ENCODE results near the gene GRIN1.

The GRIN1 gene

DNA sequence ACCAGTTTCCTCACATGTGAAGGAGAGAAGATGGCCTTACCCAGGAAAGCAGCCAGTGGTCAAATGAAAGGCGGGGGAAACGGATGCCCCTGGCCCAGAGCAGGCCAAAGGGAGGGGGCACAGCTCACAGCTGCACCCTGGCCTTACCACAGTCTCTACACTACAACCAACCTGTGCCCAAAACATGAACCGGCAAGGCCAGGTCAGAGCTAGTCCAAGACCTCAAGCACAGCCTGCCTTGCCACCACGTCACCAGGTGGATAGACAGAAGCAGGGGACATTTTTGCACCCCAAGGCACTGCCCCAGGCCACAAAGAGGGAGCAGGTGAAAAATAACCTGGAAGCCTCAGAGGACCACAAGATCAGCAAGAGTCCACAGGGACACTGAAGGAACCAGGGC lies 4.5 kb downstream of the GRIN1 start:
- TF ChIP-seq POLR2A (IDR thresholded peaks at IDR 0.05; ENCODE audit: low read length) (no peak), GATA1 (IDR thresholded peaks at IDR 0.05; ENCODE audit: low read depth, low read length) (no peak)
- no peak for DNase-seq

DNA sequence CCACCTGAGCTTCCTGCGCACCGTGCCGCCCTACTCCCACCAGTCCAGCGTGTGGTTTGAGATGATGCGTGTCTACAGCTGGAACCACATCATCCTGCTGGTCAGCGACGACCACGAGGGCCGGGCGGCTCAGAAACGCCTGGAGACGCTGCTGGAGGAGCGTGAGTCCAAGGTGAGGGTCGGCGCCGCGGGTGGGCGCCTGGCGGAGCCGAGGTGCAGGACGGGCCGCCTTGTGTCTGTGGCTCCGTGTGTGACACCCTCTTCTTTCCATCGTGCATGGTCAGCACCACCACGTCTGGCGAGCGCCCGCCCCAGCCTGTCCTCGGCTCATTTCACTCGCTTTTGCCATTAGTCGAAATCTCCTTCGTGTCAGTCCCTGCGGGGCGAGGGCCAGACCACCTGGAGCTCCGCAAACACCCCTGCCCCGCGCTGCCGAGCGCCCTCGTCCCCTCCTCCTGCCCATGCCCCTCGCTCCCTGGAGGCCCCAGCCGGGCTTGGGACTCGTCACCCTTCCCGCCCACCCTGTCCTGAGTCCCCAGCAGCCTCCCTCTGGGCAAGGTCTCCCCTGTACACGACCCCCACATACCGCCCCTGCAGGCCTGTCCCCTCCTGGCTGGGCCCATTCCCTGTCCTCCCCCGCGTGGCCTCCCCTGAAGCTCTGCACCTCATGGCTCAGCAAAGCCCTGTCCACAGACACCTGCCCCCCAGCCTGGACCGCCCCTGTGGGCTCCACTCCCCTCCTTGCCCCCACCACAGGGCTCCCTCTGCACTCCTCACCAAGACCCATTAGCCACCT lies 7.0 kb downstream of the GRIN1 start:
- TF ChIP-seq GATA1 (IDR thresholded peaks at IDR 0.05; ENCODE audit: low read depth, low read length): no peak
- no peak for TF ChIP-seq POLR2A (IDR thresholded peaks at IDR 0.05; ENCODE audit: low read length)
- no peak for DNase-seq

- no peak for DNase-seq
- no peak for TF ChIP-seq POLR2A (IDR thresholded peaks at IDR 0.05; ENCODE audit: low read length)
- no peak for TF ChIP-seq GATA1 (IDR thresholded peaks at IDR 0.05; ENCODE audit: low read depth, low read length)
Measured at GRCh38 chr9:137146527-137146918, 7.6 kb downstream of the GRIN1 start.

GRCh38 chr9:137147091-137147792 lies 8.3 kb downstream of the GRIN1 start:
- TF ChIP-seq POLR2A (IDR thresholded peaks at IDR 0.05; ENCODE audit: low read length): no peak
- TF ChIP-seq GATA1 (IDR thresholded peaks at IDR 0.05; ENCODE audit: low read depth, low read length): no peak
- no peak for DNase-seq

- TF ChIP-seq POLR2A (IDR thresholded peaks at IDR 0.05; ENCODE audit: low read length): no peak
- TF ChIP-seq GATA1 (IDR thresholded peaks at IDR 0.05; ENCODE audit: low read depth, low read length): no peak
- DNase-seq: no peak
Measured at GRCh38 chr9:137147793-137148160, 8.8 kb downstream of the GRIN1 start.

- DNase-seq: no peak
- TF ChIP-seq POLR2A (IDR thresholded peaks at IDR 0.05; ENCODE audit: low read length) (no peak), GATA1 (IDR thresholded peaks at IDR 0.05; ENCODE audit: low read depth, low read length) (no peak)
Measured at GRCh38 chr9:137148242-137148641, 9.3 kb downstream of the GRIN1 start.

DNA sequence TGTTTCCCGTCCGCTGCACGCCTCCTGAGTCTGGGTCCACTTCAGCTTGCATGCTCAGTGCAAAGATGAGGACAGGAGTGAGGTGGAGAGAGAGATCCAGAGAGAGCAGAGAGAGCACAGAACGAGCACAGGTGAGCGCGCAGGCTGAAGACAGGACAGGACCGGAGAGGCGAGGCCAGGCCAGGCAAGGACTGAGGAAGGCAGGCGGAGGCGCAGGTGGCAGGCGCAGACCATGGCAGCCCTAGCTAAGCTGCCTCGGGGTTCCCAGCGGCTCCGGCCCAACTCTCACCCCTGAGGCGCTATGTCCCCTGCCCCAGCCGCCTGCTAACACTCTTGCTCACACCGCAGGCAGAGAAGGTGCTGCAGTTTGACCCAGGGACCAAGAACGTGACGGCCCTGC lies 9.7 kb downstream of the GRIN1 start:
- DNase-seq: no peak
- TF ChIP-seq POLR2A (IDR thresholded peaks at IDR 0.05; ENCODE audit: low read length) (no peak), GATA1 (IDR thresholded peaks at IDR 0.05; ENCODE audit: low read depth, low read length) (no peak)

DNA sequence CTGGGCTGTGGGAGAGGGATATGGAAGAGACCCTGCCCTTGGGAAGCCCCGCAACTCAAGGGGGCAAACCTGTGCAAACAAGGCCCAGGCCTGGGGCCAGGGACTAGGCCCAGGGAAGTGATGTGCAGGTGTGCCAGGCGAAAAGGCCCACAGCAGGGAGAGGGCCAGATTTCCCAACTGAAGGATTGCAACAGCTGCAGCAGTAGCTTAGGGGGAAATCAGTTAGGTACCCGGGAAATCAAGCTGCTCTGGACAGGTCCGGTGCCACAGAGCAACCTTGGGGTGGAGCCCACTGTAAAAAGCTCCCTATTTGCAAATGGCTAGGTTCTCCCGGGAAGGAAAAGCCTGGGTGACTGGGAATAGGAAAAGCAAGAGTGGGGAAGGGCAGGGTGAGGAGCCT lies 10.4 kb downstream of the GRIN1 start:
- DNase-seq: no peak
- TF ChIP-seq POLR2A (IDR thresholded peaks at IDR 0.05; ENCODE audit: low read length) (no peak), GATA1 (IDR thresholded peaks at IDR 0.05; ENCODE audit: low read depth, low read length) (no peak)

GRCh38 chr9:137149942-137150616 lies 11.1 kb downstream of the GRIN1 start:
- TF ChIP-seq POLR2A (IDR thresholded peaks at IDR 0.05; ENCODE audit: low read length) (no peak), GATA1 (IDR thresholded peaks at IDR 0.05; ENCODE audit: low read depth, low read length) (no peak)
- peak in 1 of 2 experiments; percentile 54 for DNase-seq

GRCh38 chr9:137150617-137151457 lies 11.9 kb downstream of the GRIN1 start:
- peak; percentile 67 to 69 for DNase-seq

DNA sequence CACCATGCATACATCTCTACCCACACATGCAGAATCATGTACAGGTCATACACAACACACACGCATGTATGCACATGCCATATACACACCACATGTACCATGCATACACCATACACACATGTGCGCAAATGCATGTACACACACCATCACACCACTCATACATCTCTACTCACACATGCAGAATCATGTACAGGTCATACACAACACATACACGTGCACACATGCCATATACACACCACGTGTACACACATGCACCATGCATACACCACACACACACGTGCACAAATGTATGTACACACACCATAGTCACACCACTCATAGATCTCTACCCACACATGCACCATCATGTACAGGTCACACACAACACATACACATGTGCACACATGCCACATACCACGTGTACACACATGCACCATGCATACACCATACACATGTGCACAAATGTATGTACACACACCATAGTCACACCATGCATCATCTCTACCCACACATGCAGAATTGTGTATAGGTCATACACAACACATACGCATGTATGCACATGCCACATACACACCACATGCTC lies 14.0 kb downstream of the GRIN1 start:
- no peak for DNase-seq
- TF ChIP-seq POLR2A (IDR thresholded peaks at IDR 0.05; ENCODE audit: low read length) (no peak), GATA1 (IDR thresholded peaks at IDR 0.05; ENCODE audit: low read depth, low read length) (no peak)

More at GRCh38 chr9:137150617-137151457, 11.9 kb downstream of the GRIN1 start:
- TF ChIP-seq GATA1 (IDR thresholded peaks at IDR 0.05; ENCODE audit: low read depth, low read length) (no peak), POLR2A (IDR thresholded peaks at IDR 0.05; ENCODE audit: low read length) (no peak)

DNA sequence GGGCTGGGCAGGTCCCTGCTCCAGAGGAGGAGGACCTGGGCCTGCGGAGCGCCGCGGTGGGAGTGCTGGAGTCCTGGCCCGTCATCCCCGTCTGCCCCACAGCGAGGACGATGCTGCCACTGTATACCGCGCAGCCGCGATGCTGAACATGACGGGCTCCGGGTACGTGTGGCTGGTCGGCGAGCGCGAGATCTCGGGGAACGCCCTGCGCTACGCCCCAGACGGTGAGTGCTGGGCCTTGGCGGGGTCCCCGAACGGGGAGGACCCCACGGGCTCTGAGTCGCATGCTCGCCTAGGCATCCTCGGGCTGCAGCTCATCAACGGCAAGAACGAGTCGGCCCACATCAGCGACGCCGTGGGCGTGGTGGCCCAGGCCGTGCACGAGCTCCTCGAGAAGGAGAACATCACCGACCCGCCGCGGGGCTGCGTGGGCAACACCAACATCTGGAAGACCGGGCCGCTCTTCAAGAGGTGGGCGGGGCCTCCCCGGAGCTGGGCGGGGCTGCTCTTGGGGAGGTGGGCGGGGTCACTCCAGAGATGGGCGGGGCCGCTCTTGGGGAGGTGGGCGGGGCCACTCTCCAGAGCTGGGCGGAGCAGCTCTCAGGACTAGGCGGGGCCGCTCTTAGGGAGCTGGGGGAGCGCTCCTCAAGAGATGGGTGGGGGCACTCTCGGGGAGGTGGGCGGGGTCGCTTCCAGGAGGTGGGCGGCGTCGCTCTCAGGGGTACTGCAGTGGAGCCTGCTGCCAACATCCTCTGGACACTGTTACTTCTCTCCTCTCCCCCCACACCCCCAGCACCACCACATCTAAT lies 17.8 kb downstream of the GRIN1 start:
- TF ChIP-seq GATA1 (IDR thresholded peaks at IDR 0.05; ENCODE audit: low read depth, low read length) (no peak), POLR2A (IDR thresholded peaks at IDR 0.05; ENCODE audit: low read length) (no peak)
- peak; percentile 84 to 93 for DNase-seq
